ENCODE data around the gene CARS2. TPM values are rescaled to one million over a fixed set of nuclear protein-coding genes. Genes with fewer than 3 reads are reported as not detected.
"Not testable (repeated sequence)": the region's sequence is repeated elsewhere in the genome, so short reads cannot be mapped to it uniquely, and the experiment has no call there.

Gene CARS2
- polyA plus RNA-seq, 3 donors from 2014 or later = 40.8 to 54.5 (median 40.8) TPM

DNA sequence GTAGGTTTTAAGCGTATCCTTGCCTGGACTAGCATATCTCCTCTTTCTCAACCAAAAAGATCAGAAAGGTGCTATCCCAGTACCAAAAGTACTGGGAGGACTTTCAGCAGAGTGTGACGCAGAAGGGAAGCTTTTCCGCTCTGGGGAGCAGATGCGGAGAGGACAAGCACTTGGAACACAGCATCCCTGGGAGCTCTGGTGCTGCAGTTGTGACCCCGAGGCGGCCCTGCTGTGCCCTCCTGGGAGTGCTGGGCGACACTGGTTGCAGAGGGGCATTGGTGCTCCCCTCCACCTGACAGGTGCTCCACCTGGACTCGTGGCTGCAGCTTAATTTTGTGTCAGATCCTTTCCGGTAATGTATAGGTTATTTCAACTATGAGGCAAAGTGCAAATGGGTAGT, 87.1 kb downstream of the CARS2 start:
- no peak overlapping the region for H3K27ac Mint-ChIP-seq
- no peak for DNase-seq
- no peak overlapping the region for H3K4me3 Mint-ChIP-seq
- H3K36me3 Mint-ChIP-seq = peaks cover 0 to 8% (median 6%) of the 10 kb centered on the region in 3 donors
- peaks cover 16 to 44% of the 10 kb centered on the region in 2 donors for H3K4me1 Mint-ChIP-seq
- no peaks in the 10 kb centered on the region for H3K9me3 Mint-ChIP-seq
- H3K27me3 Mint-ChIP-seq (ENCODE audit: low read depth in 3 of 3) = peaks cover 0 to 2% (median 0%) of the 10 kb centered on the region in 3 donors

GRCh38 chr13:110618167-110618566, 87.7 kb downstream of the CARS2 start:
- peaks cover 0 to 2% (median 0%) of the 10 kb centered on the region in 3 donors for H3K27me3 Mint-ChIP-seq (ENCODE audit: low read depth in 3 of 3)
- H3K36me3 Mint-ChIP-seq = peaks cover 0 to 8% (median 6%) of the 10 kb centered on the region in 3 donors
- H3K4me3 Mint-ChIP-seq = no peak overlapping the region
- DNase-seq = no peak
- no peaks in the 10 kb centered on the region for H3K9me3 Mint-ChIP-seq
- no peak overlapping the region for H3K27ac Mint-ChIP-seq
- H3K4me1 Mint-ChIP-seq = peaks cover 16 to 44% of the 10 kb centered on the region in 2 donors

DNA sequence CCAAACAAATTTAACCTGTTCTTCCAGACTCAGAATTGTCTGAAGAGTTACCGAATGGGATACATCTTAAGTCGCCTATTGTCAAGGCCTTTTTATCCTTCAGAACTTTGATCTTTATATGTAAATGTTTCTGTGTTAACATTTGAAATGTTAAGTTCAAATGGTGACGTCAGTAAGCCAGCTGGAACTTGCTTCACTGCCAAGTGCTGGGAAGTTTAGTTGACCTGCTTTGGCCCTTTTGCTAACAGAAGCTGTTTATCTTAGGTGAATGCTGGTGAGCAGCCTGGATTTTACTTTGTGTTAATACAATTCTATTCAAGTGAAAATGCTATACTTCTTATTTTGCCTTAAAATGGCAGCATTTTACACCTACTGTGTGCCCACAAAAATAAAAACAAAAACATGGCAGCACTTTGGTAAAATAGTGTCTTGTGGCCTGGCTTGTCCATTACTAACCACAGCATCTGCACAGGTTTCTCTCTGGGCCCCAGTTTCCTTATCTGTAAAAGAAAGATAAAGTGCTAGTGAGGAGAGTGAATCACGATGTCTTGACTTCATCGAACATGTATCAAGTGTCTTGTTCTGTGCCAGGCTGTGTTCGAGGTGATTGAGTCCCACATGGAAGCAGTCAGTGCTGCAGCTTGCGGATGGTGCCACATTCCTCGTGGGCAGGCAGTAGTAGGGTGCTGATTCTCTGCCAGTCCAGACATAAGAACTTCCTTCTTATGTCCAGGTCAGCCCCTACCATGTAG, 88.4 kb downstream of the CARS2 start:
- no peak for DNase-seq
- peak overlapping the region in 1 of 6 donors; percentile 71 for H3K27ac Mint-ChIP-seq
- H3K4me1 Mint-ChIP-seq = peaks cover 14 to 39% of the 10 kb centered on the region in 2 donors
- H3K4me3 Mint-ChIP-seq = peak overlapping the region in 4 of 5 donors; percentile 27 to 96 (median 88)
- no peaks in the 10 kb centered on the region for H3K9me3 Mint-ChIP-seq
- H3K27me3 Mint-ChIP-seq (ENCODE audit: low read depth in 3 of 3) = peaks cover 0 to 2% (median 0%) of the 10 kb centered on the region in 3 donors
- peaks cover 0 to 2% (median 1%) of the 10 kb centered on the region in 3 donors for H3K36me3 Mint-ChIP-seq

GRCh38 chr13:110616103-110617101, 89.5 kb downstream of the CARS2 start:
- peak overlapping the region in 5 of 6 donors; percentile 8 to 93 (median 77) for H3K27ac Mint-ChIP-seq
- H3K27me3 Mint-ChIP-seq (ENCODE audit: low read depth in 3 of 3) = peaks cover 0 to 2% (median 0%) of the 10 kb centered on the region in 3 donors
- H3K4me3 Mint-ChIP-seq = peak overlapping the region; percentile 86 to 96 (median 90)
- peaks cover 14 to 35% of the 10 kb centered on the region in 2 donors for H3K4me1 Mint-ChIP-seq
- no peaks in the 10 kb centered on the region for H3K36me3 Mint-ChIP-seq
- H3K9me3 Mint-ChIP-seq = no peaks in the 10 kb centered on the region
- peak in 1 of 3 donors; percentile 13 for DNase-seq

GRCh38 chr13:110615322-110616102, 90.4 kb downstream of the CARS2 start, which contains the start of gene NAXD:
NAXD (plus strand) TSS chr13:110615545; CDS start chr13:110615602, 57 bp downstream.
- Mint-ChIP-seq H3K36me3 (no peaks in the 10 kb centered on the region), H3K27ac (peak within 1 kb of the TSS; percentile 71 to 93 (median 80)), H3K4me3 (peak within 1 kb of the TSS; percentile 86 to 96 (median 90)), H3K4me1 (peaks cover 14 to 35% of the 10 kb centered on the region in 2 donors), H3K9me3 (no peaks in the 10 kb centered on the region), H3K27me3 (ENCODE audit: low read depth in 3 of 3) (peaks cover 0 to 3% (median 0%) of the 10 kb centered on the region in 3 donors)
- DNase-seq = peak; percentile 52 to 71 (median 60)

DNA sequence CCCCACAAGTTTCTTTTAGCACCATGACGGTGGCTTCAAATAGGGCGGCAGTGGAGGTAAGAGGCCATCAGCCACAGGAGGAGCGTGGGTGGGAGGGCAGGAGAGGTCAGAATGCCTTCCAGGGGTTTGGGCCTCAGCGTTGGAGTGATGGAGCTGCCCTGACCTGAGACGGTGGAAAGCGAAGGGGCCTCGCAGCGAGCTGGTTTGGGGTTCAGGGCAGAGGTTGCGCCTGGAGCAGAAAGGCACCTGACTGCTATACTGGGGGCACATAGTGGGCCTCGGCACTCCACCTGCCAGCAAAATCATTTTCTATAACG, 91.0 kb downstream of the CARS2 start:
- peak overlapping the region; percentile 86 to 92 (median 90) for H3K4me3 Mint-ChIP-seq

GRCh38 chr13:110610955-110611595, 94.8 kb downstream of the CARS2 start:
- H3K36me3 Mint-ChIP-seq = no peaks in the 10 kb centered on the region
- peaks cover 4 to 6% of the 10 kb centered on the region in 2 donors for H3K4me1 Mint-ChIP-seq
- H3K4me3 Mint-ChIP-seq = peak overlapping the region in 1 of 5 donors; percentile 60
- H3K9me3 Mint-ChIP-seq = no peaks in the 10 kb centered on the region
- DNase-seq = no peak
- peaks cover 0 to 2% (median 2%) of the 10 kb centered on the region in 3 donors for H3K27me3 Mint-ChIP-seq (ENCODE audit: low read depth in 3 of 3)
- no peak overlapping the region for H3K27ac Mint-ChIP-seq

More for the DNA sequence above, 91.0 kb downstream of the CARS2 start:
- Mint-ChIP-seq H3K4me1 (peaks cover 14 to 35% of the 10 kb centered on the region in 2 donors), H3K9me3 (no peaks in the 10 kb centered on the region), H3K27me3 (ENCODE audit: low read depth in 3 of 3) (peaks cover 0 to 3% (median 0%) of the 10 kb centered on the region in 3 donors), H3K27ac (peak overlapping the region; percentile 61 to 92 (median 80)), H3K36me3 (no peaks in the 10 kb centered on the region)
- no peak for DNase-seq

- Mint-ChIP-seq H3K4me1 (no peaks in the 10 kb centered on the region), H3K27ac (no peak overlapping the region), H3K36me3 (no peaks in the 10 kb centered on the region), H3K4me3 (no peak overlapping the region), H3K27me3 (ENCODE audit: low read depth in 3 of 3) (peaks cover 2 to 5% (median 3%) of the 10 kb centered on the region in 3 donors), H3K9me3 (peaks cover 0 to 1% (median 0%) of the 10 kb centered on the region in 6 donors)
- no peak for DNase-seq
These were observed 98.2 kb downstream of the CARS2 start for GRCh38 chr13:110607675-110608224.

- H3K4me1 Mint-ChIP-seq; H3K4me3 Mint-ChIP-seq; H3K27me3 Mint-ChIP-seq (ENCODE audit: low read depth in 3 of 3); H3K9me3 Mint-ChIP-seq; H3K27ac Mint-ChIP-seq; DNase-seq; H3K36me3 Mint-ChIP-seq: not testable (repeated sequence)
These were observed 99.6 kb downstream of the CARS2 start for GRCh38 chr13:110606281-110606680.

- Mint-ChIP-seq H3K9me3 (peaks cover 0 to 1% (median 0%) of the 10 kb centered on the region in 6 donors), H3K36me3 (no peaks in the 10 kb centered on the region), H3K4me3 (no peak overlapping the region), H3K27ac (no peak overlapping the region), H3K27me3 (ENCODE audit: low read depth in 3 of 3) (peaks cover 2 to 10% (median 2%) of the 10 kb centered on the region in 3 donors), H3K4me1 (no peaks in the 10 kb centered on the region)
- DNase-seq = no peak
These were observed 100.8 kb downstream of the CARS2 start for GRCh38 chr13:110605132-110605531.

GRCh38 chr13:110600980-110601379, 104.9 kb downstream of the CARS2 start:
- Mint-ChIP-seq H3K27ac (no peak overlapping the region), H3K27me3 (ENCODE audit: low read depth in 3 of 3) (peaks cover 2 to 11% (median 2%) of the 10 kb centered on the region in 3 donors), H3K4me3 (no peak overlapping the region), H3K36me3 (no peaks in the 10 kb centered on the region), H3K4me1 (no peaks in the 10 kb centered on the region), H3K9me3 (peaks cover 0 to 1% (median 0%) of the 10 kb centered on the region in 6 donors)
- DNase-seq = no peak

DNA sequence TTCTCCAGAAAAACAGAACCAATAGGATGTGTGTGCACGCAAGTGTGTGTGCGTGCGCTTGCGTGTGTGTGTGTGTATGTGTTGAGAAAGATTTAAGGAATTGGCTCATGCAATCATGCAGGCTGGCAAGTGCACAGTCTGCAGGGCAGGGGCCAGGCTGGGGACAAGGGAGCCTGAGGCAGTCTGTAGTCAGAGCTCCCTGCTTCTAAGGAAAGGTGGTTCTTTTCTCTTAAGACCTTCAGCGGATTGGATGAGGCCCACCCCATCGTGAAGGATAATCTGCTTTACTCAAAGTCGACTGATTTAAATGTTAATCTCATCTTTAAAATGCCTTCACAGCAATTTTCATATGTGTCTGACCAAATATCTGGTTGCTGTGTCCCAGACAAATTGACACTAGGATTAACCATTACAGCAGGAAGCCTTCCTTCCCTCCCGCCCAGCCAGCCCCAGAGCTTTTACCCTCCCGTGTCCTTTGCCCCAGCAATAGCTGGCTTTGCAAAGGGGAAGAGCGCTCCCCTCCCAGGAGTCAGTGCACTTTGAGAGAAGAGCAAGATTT, 105.6 kb downstream of the CARS2 start:
- no peaks in the 10 kb centered on the region for H3K4me1 Mint-ChIP-seq
- peaks cover 0 to 1% (median 0%) of the 10 kb centered on the region in 6 donors for H3K9me3 Mint-ChIP-seq
- no peak overlapping the region for H3K27ac Mint-ChIP-seq
- no peak overlapping the region for H3K4me3 Mint-ChIP-seq
- peaks cover 2 to 11% (median 2%) of the 10 kb centered on the region in 3 donors for H3K27me3 Mint-ChIP-seq (ENCODE audit: low read depth in 3 of 3)
- H3K36me3 Mint-ChIP-seq = no peaks in the 10 kb centered on the region
- DNase-seq = no peak
